Naive thymus-derived CD4-positive, alpha-beta T cell (primary cell): ENCODE results near the gene CACNA1A. TPM values are rescaled to one million over a fixed set of nuclear protein-coding genes. Genes with fewer than 3 reads are reported as not detected.
"Not testable (repeated sequence)": the region's sequence is repeated elsewhere in the genome, so short reads cannot be mapped to it uniquely, and the experiment has no call there.

Experiments
- ATAC-seq: fragments of 150-1000 bp; cut with Tn5 transposase; 2 replicates; pipeline ENCODE4 v1.10.0; 2021; ENCODE audit warnings: mild to moderate bottlenecking, moderate library complexity
- CTCF ChIA-PET: fragments of 350-600 bp; sonication (Branson Sonifier 250); formaldehyde crosslinking; loops from one replicate; lab custom pipeline; 2021; ENCODE audit warnings: antibody characterized with exemption; lab: Charles Lee
- POLR2A ChIA-PET: fragments of 350-600 bp; sonication (Branson Sonifier 250); formaldehyde crosslinking; loops from one replicate; lab custom pipeline; 2021; ENCODE audit warnings: antibody characterized with exemption, inconsistent platforms; lab: Charles Lee
- DNase-seq, 9 donors: peaks; one replicate each; pipeline versions ENCODE4 v3.0.0 to v3.0.0-alpha.2; 2020 to 2022; ENCODE audit warnings: mixed read lengths in 1 of 9
- H3K27ac ChIP-seq: one replicate; pipeline ENCODE4 v1.7.0; 2013; ENCODE audit warnings: mild to moderate bottlenecking, low read depth, low read length, moderate library complexity
- H3K27me3 ChIP-seq, 2 donors: one replicate each; pipeline ENCODE4 v1.7.0; 2013; ENCODE audit warnings: low read length in 2 of 2, mild to moderate bottlenecking in 2 of 2, moderate library complexity in 2 of 2; ENCODE audit not compliant: control insufficient read depth in 2 of 2, insufficient read depth in 2 of 2
- H3K36me3 ChIP-seq, 3 experiments: 1 replicate in 2 of 3; 2 replicates in 1 of 3; pipeline ENCODE4 v1.7.0; 2013; ENCODE audit warnings: low read length in 3 of 3, mild to moderate bottlenecking in 3 of 3, moderate library complexity in 1 of 3; ENCODE audit not compliant: insufficient read depth in 3 of 3, control insufficient read depth in 2 of 3
- H3K4me1 ChIP-seq, 2 donors: one replicate each; pipeline ENCODE4 v1.7.0; 2013; ENCODE audit warnings: low read length in 2 of 2, mild to moderate bottlenecking in 2 of 2, moderate library complexity in 1 of 2; ENCODE audit not compliant: control insufficient read depth in 2 of 2, insufficient read depth in 2 of 2
- H3K4me3 ChIP-seq: 2 replicates; pipeline ENCODE4 v1.7.0; 2013; ENCODE audit warnings: mild to moderate bottlenecking, low read length
- H3K9me3 ChIP-seq, 3 experiments: 1 replicate in 2 of 3; 2 replicates in 1 of 3; pipeline ENCODE4 v1.7.0; 2013; ENCODE audit warnings: low read length in 3 of 3; ENCODE audit not compliant: control insufficient read depth in 2 of 3
- H3K27ac Mint-ChIP-seq, 9 donors: one replicate each; pipeline ENCODE4 v1.8.0; 2020 to 2022; ENCODE audit warnings: mixed read lengths in 9 of 9, mild to moderate bottlenecking in 8 of 9, moderate library complexity in 5 of 9, inconsistent platforms in 2 of 9
- H3K27me3 Mint-ChIP-seq, 5 donors: one replicate each; pipeline ENCODE4 v1.8.0; 2021 to 2022; ENCODE audit warnings: mixed read lengths in 5 of 5, mild to moderate bottlenecking in 1 of 5
- H3K36me3 Mint-ChIP-seq, 5 donors: one replicate each; pipeline ENCODE4 v1.8.0; 2020 to 2022; ENCODE audit warnings: mixed read lengths in 5 of 5, mild to moderate bottlenecking in 3 of 5, inconsistent platforms in 1 of 5
- H3K4me1 Mint-ChIP-seq, 7 donors: one replicate each; pipeline ENCODE4 v1.8.0; 2020 to 2022; ENCODE audit warnings: mixed read lengths in 7 of 7, mild to moderate bottlenecking in 3 of 7, inconsistent platforms in 1 of 7
- H3K4me3 Mint-ChIP-seq, 10 donors: one replicate each; pipeline ENCODE4 v1.8.0; 2020 to 2022; ENCODE audit warnings: mild to moderate bottlenecking in 10 of 10, mixed read lengths in 10 of 10, moderate library complexity in 6 of 10, inconsistent platforms in 2 of 10
- H3K9me3 Mint-ChIP-seq, 11 donors: one replicate each; pipeline ENCODE4 v1.8.0; 2020 to 2022; ENCODE audit warnings: mixed read lengths in 11 of 11, mild to moderate bottlenecking in 4 of 11, inconsistent platforms in 1 of 11, moderate library complexity in 1 of 11
- intact Hi-C, 2 donors: fragments of 100-400 bp; cut with micrococcal nuclease; formaldehyde crosslinking; loops; one replicate each; pipeline ENCODE4 v1.15.1; 2023
- polyA plus RNA-seq, 2 donors: library from polyadenylated mRNA; unstranded; fragments of 300-500 nt; fragmentation: Illumina TruSeq; gene quantifications; one replicate each; pipeline ENCODE4 v1.2.3, GENCODE V29; 2021
- total RNA-seq, 6 experiments: library from RNA in 5 of 6; stranded (reverse) in 5 of 6; gene quantifications; 1 replicate in 5 of 6; 2 replicates in 1 of 6; pipeline ENCODE4 v1.2.3 and lab custom pipeline; 2021 to 2026

The CACNA1A gene
- total and polyA plus RNA-seq, 7 experiments from 2014 or later = 0.05 to 1.1 (median 0.41) TPM

- ChIA-PET CTCF (interaction anchor here (0.5 kb wide), 1 partner anchor 1240 kb away, joined by 4 read pairs; no protein-coding TSS in a partner anchor), POLR2A (no interaction called here)
- peaks cover 0 to 5% (median 0%) of the 10 kb centered on the region in 5 donors for H3K36me3 Mint-ChIP-seq
- no peak overlapping the region for H3K27ac ChIP-seq
- peaks cover 0 to 17% (median 11%) of the 10 kb centered on the region in 5 donors for H3K27me3 Mint-ChIP-seq
- intact Hi-C loops = no loop called here
- H3K27ac Mint-ChIP-seq = no peak overlapping the region
- no peaks in the 10 kb centered on the region for H3K27me3 ChIP-seq
- DNase-seq (no peak), ATAC-seq (no peak)
- no peak overlapping the region for H3K4me3 Mint-ChIP-seq
- no peaks in the 10 kb centered on the region for H3K4me1 ChIP-seq
- H3K9me3 ChIP-seq = no peaks in the 10 kb centered on the region
- H3K9me3 Mint-ChIP-seq = peaks cover 0 to 13% (median 2%) of the 10 kb centered on the region in 11 donors
- H3K36me3 ChIP-seq = no peaks in the 10 kb centered on the region
- H3K4me3 ChIP-seq = no peak overlapping the region
- H3K4me1 Mint-ChIP-seq = no peaks in the 10 kb centered on the region
Measured at GRCh38 chr19:13373599-13373998, 132.7 kb downstream of the CACNA1A start.

GRCh38 chr19:13370948-13371347, 135.3 kb downstream of the CACNA1A start:
- ChIA-PET CTCF (no interaction called here), POLR2A (no interaction called here)

GRCh38 chr19:13366529-13367143, 139.6 kb downstream of the CACNA1A start:
- peaks cover 0 to 4% (median 0%) of the 10 kb centered on the region in 11 donors for H3K9me3 Mint-ChIP-seq
- H3K36me3 Mint-ChIP-seq = no peaks in the 10 kb centered on the region
- intact Hi-C loops = no loop called here

More at GRCh38 chr19:13370948-13371347, 135.3 kb downstream of the CACNA1A start:
- intact Hi-C loops = no loop called here
- no peaks in the 10 kb centered on the region for H3K4me1 ChIP-seq
- H3K36me3 ChIP-seq = no peaks in the 10 kb centered on the region
- DNase-seq (no peak), ATAC-seq (no peak)
- Mint-ChIP-seq H3K36me3 (peaks cover 0 to 5% (median 0%) of the 10 kb centered on the region in 5 donors), H3K4me3 (no peak overlapping the region), H3K9me3 (peaks cover 0 to 10% (median 2%) of the 10 kb centered on the region in 11 donors), H3K27me3 (peaks cover 0 to 16% (median 3%) of the 10 kb centered on the region in 5 donors), H3K4me1 (no peaks in the 10 kb centered on the region), H3K27ac (no peak overlapping the region)
- H3K4me3 ChIP-seq = no peak overlapping the region
- no peaks in the 10 kb centered on the region for H3K9me3 ChIP-seq
- H3K27me3 ChIP-seq = no peaks in the 10 kb centered on the region
- no peak overlapping the region for H3K27ac ChIP-seq

DNA sequence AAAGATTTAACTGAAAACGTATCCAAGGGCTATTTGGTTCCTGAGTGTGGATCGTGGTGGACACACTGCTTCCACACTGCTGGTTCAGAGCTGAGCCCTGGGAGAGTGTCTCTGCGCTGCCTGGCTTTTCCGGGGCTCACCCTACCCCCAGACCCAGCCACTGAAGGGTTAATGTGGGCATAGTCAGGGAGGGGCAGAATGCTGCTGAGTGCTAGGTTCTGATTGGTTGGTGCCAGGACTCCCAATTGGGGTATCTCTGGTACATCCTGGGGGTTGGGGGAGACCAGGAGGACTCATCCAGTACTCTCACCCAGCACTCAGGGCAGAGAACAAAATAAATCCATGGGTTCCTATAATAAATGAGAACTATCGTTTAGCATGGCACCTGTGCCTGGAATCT, 142.3 kb downstream of the CACNA1A start:
- Histone ChIP-seq H3K9me3 (peaks cover 0 to 10% (median 0%) of the 10 kb centered on the region in 3 experiments), H3K27me3 (no peaks in the 10 kb centered on the region), H3K36me3 (no peaks in the 10 kb centered on the region), H3K27ac (no peak overlapping the region), H3K4me3 (no peak overlapping the region), H3K4me1 (no peaks in the 10 kb centered on the region)
- H3K9me3 Mint-ChIP-seq = peaks cover 0 to 26% (median 5%) of the 10 kb centered on the region in 11 donors
- no peak for ATAC-seq
- intact Hi-C loops = no loop called here
- no peak overlapping the region for H3K4me3 Mint-ChIP-seq
- ChIA-PET POLR2A (no interaction called here), CTCF (no interaction called here)
- peaks cover 0 to 46% (median 20%) of the 10 kb centered on the region in 5 donors for H3K27me3 Mint-ChIP-seq
- no peak overlapping the region for H3K27ac Mint-ChIP-seq
- no peaks in the 10 kb centered on the region for H3K4me1 Mint-ChIP-seq
- no peak for DNase-seq
- H3K36me3 Mint-ChIP-seq = no peaks in the 10 kb centered on the region

More at GRCh38 chr19:13366529-13367143, 139.6 kb downstream of the CACNA1A start:
- ATAC-seq (no peak), DNase-seq (no peak)
- H3K27me3 Mint-ChIP-seq = peaks cover 0 to 30% (median 16%) of the 10 kb centered on the region in 5 donors
- no peaks in the 10 kb centered on the region for H3K4me1 Mint-ChIP-seq
- ChIA-PET POLR2A (no interaction called here), CTCF (no interaction called here)
- no peak overlapping the region for H3K4me3 Mint-ChIP-seq
- H3K27me3 ChIP-seq = no peaks in the 10 kb centered on the region
- no peaks in the 10 kb centered on the region for H3K4me1 ChIP-seq
- H3K4me3 ChIP-seq = no peak overlapping the region
- H3K27ac Mint-ChIP-seq = no peak overlapping the region
- H3K36me3 ChIP-seq = no peaks in the 10 kb centered on the region
- H3K27ac ChIP-seq = no peak overlapping the region
- no peaks in the 10 kb centered on the region for H3K9me3 ChIP-seq

- Mint-ChIP-seq H3K27ac (no peak overlapping the region), H3K36me3 (no peaks in the 10 kb centered on the region), H3K4me3 (no peak overlapping the region), H3K4me1 (no peaks in the 10 kb centered on the region), H3K9me3 (peaks cover 0 to 33% (median 5%) of the 10 kb centered on the region in 11 donors), H3K27me3 (peaks cover 0 to 47% (median 22%) of the 10 kb centered on the region in 5 donors)
- no peaks in the 10 kb centered on the region for H3K4me1 ChIP-seq
- ATAC-seq (no peak), DNase-seq (no peak)
- H3K36me3 ChIP-seq = no peaks in the 10 kb centered on the region
- H3K27me3 ChIP-seq = no peaks in the 10 kb centered on the region
- H3K27ac ChIP-seq = no peak overlapping the region
- intact Hi-C loops = no loop called here
- no peak overlapping the region for H3K4me3 ChIP-seq
- ChIA-PET POLR2A (no interaction called here), CTCF (no interaction called here)
- peaks cover 0 to 10% (median 0%) of the 10 kb centered on the region in 3 experiments for H3K9me3 ChIP-seq
Measured at GRCh38 chr19:13363245-13363644, 143.0 kb downstream of the CACNA1A start.

- POLR2A ChIA-PET = no interaction called here
- intact Hi-C loops = no loop called here
Measured at GRCh38 chr19:13362668-13363067, 143.6 kb downstream of the CACNA1A start.

DNA sequence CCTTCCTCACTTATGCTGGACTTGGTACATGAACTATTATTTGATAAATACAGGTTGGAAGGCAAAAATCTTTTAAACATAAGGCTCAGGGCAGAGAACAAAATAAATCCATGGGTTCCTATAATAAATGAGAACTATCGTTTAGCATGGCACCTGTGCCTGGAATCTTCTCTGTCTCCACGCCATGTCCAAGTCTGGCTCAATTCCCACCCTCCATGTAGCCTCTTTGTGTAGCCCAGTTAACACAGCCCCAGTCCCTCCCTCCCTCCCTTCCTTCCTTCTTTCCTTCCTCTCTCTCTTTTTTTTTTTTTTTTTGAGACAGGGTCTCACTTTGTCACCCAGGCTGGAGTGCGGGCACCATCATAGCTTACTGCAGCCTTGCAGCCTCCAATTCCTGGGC, 144.6 kb downstream of the CACNA1A start:
- intact Hi-C loops, H3K27ac ChIP-seq, H3K4me1 Mint-ChIP-seq, H3K36me3 ChIP-seq, H3K4me1 ChIP-seq, H3K27ac Mint-ChIP-seq, ATAC-seq, H3K4me3 ChIP-seq, H3K27me3 ChIP-seq, H3K36me3 Mint-ChIP-seq, POLR2A ChIA-PET, CTCF ChIA-PET, H3K4me3 Mint-ChIP-seq, DNase-seq: not testable (repeated sequence)
- H3K9me3 ChIP-seq = peaks cover 0 to 10% (median 0%) of the 10 kb centered on the region in 3 experiments
- peaks cover 0 to 59% (median 32%) of the 10 kb centered on the region in 5 donors for H3K27me3 Mint-ChIP-seq
- peaks cover 0 to 36% (median 5%) of the 10 kb centered on the region in 11 donors for H3K9me3 Mint-ChIP-seq

More at GRCh38 chr19:13362668-13363067, 143.6 kb downstream of the CACNA1A start:
- peaks cover 0 to 52% (median 26%) of the 10 kb centered on the region in 5 donors for H3K27me3 Mint-ChIP-seq
- CTCF ChIA-PET = no interaction called here
- H3K4me1 Mint-ChIP-seq = no peaks in the 10 kb centered on the region
- Histone ChIP-seq H3K27ac (no peak overlapping the region), H3K4me3 (no peak overlapping the region), H3K9me3 (peaks cover 0 to 10% (median 0%) of the 10 kb centered on the region in 3 experiments), H3K27me3 (no peaks in the 10 kb centered on the region), H3K4me1 (no peaks in the 10 kb centered on the region), H3K36me3 (no peaks in the 10 kb centered on the region)
- H3K4me3 Mint-ChIP-seq = no peak overlapping the region
- ATAC-seq (no peak), DNase-seq (no peak)
- H3K9me3 Mint-ChIP-seq = peaks cover 0 to 36% (median 5%) of the 10 kb centered on the region in 11 donors
- H3K27ac Mint-ChIP-seq = no peak overlapping the region
- H3K36me3 Mint-ChIP-seq = no peaks in the 10 kb centered on the region
